HG02870 (cell line): ENCODE data around the gene CHERP.
"Not testable (repeated sequence)": the region's sequence is repeated elsewhere in the genome, so short reads cannot be mapped to it uniquely, and the experiment has no call there.

Source experiments
- ATAC-seq: cut with Tn5 transposase; IDR thresholded peaks from one replicate; pipeline ENCODE4 v1.9.1; 2021; ENCODE audit warnings: mild to moderate bottlenecking, moderate library complexity; ENCODE audit not compliant: unreplicated experiment

CHERP gene

GRCh38 chr19:16543734-16544133 lies 1.5 kb upstream of the CHERP start:
- ATAC-seq, result not testable (repeated sequence)

- no peak for ATAC-seq
Observed at GRCh38 chr19:16542910-16543472, 754 bp upstream of the CHERP start.

GRCh38 chr19:16541526-16542044 lies 652 bp downstream of the CHERP start:
- no peak for ATAC-seq

- no peak for ATAC-seq
Observed at GRCh38 chr19:16540948-16541347, 1.3 kb downstream of the CHERP start.

GRCh38 chr19:16537111-16537510 lies 5.1 kb downstream of the CHERP start:
- no peak for ATAC-seq

GRCh38 chr19:16536130-16536529 lies 6.1 kb downstream of the CHERP start:
- ATAC-seq, result no peak

GRCh38 chr19:16535381-16535780 lies 6.9 kb downstream of the CHERP start:
- no peak for ATAC-seq

- no peak for ATAC-seq
Observed at GRCh38 chr19:16532440-16533234, 9.6 kb downstream of the CHERP start.

GRCh38 chr19:16531380-16531669 lies 10.9 kb downstream of the CHERP start:
- ATAC-seq, result no peak

- no peak for ATAC-seq
Observed at GRCh38 chr19:16530540-16531379, 11.5 kb downstream of the CHERP start.

GRCh38 chr19:16529466-16530144 lies 12.6 kb downstream of the CHERP start:
- no peak for ATAC-seq

- ATAC-seq, result no peak
Observed at GRCh38 chr19:16527971-16528521, 14.2 kb downstream of the CHERP start.

GRCh38 chr19:16527334-16527935 lies 14.8 kb downstream of the CHERP start:
- no peak for ATAC-seq

- no peak for ATAC-seq
Observed at GRCh38 chr19:16525751-16526481, 16.3 kb downstream of the CHERP start.

- no peak for ATAC-seq
Observed at GRCh38 chr19:16524991-16525734, 17.1 kb downstream of the CHERP start.

- no peak for ATAC-seq
Observed at GRCh38 chr19:16522559-16523377, 19.5 kb downstream of the CHERP start.

GRCh38 chr19:16521715-16522289 lies 20.4 kb downstream of the CHERP start:
- no peak for ATAC-seq
